Amniotic stem cell (primary cell): ENCODE data around the gene LUC7L.
"Not testable (repeated sequence)": the region's sequence is repeated elsewhere in the genome, so short reads cannot be mapped to it uniquely, and the experiment has no call there.

ENCODE experiments used
- DNase-seq: peaks from one replicate; lab custom pipeline; 2025; lab: John Stamatoyannopoulos, UW

The LUC7L gene

GRCh38 chr16:179211-180092 lies 49.8 kb downstream of the LUC7L start:
- DNase-seq = no peak

- DNase-seq = no peak
These were observed 50.6 kb downstream of the LUC7L start for GRCh38 chr16:178668-179015.

- no peak for DNase-seq
These were observed 51.1 kb downstream of the LUC7L start for GRCh38 chr16:177981-178667.

- no peak for DNase-seq
These were observed 51.8 kb downstream of the LUC7L start for GRCh38 chr16:177394-177822.

GRCh38 chr16:176477-177382 lies 52.5 kb downstream of the LUC7L start, which contains the start of gene HBA1:
Gene HBA1 (plus strand): TSS chr16:176680. CDS start chr16:176717, 37 bp downstream.
- DNase-seq = not testable (repeated sequence)

GRCh38 chr16:176006-176405 lies 53.2 kb downstream of the LUC7L start:
- not testable (repeated sequence) for DNase-seq

GRCh38 chr16:175011-175949 lies 54.0 kb downstream of the LUC7L start:
- DNase-seq = no peak

- DNase-seq = not testable (repeated sequence)
These were observed 55.1 kb downstream of the LUC7L start for GRCh38 chr16:173928-174769.

- DNase-seq = not testable (repeated sequence)
These were observed 55.9 kb downstream of the LUC7L start for GRCh38 chr16:173211-173854.

GRCh38 chr16:172374-172941 lies 56.8 kb downstream of the LUC7L start, which contains the start of gene HBA2:
Gene HBA2 (plus strand): TSS chr16:172876. CDS start chr16:172913, 37 bp downstream.
- DNase-seq = not testable (repeated sequence)

- no peak for DNase-seq
These were observed 58.5 kb downstream of the LUC7L start for GRCh38 chr16:170788-171187.

- not testable (repeated sequence) for DNase-seq
These were observed 59.2 kb downstream of the LUC7L start for GRCh38 chr16:170088-170507.

GRCh38 chr16:169014-169413 lies 60.2 kb downstream of the LUC7L start:
- DNase-seq = no peak

- no peak for DNase-seq
These were observed 60.8 kb downstream of the LUC7L start for GRCh38 chr16:168424-168823.

GRCh38 chr16:167122-167690 lies 62.0 kb downstream of the LUC7L start:
- no peak for DNase-seq

GRCh38 chr16:166375-167121 lies 62.7 kb downstream of the LUC7L start:
- no peak for DNase-seq

GRCh38 chr16:165539-166374 lies 63.5 kb downstream of the LUC7L start, which contains the start of gene HBM:
Gene HBM (plus strand): TSS chr16:165978. CDS start chr16:165998, 20 bp downstream.
- no peak for DNase-seq
